ENCODE data around the gene METTL21A.
A peak's percentile ranks its signal among the peaks of the same experiment; 100 is the strongest.
"Not testable (repeated sequence)": the region's sequence is repeated elsewhere in the genome, so short reads cannot be mapped to it uniquely, and the experiment has no call there.

The METTL21A gene

DNA sequence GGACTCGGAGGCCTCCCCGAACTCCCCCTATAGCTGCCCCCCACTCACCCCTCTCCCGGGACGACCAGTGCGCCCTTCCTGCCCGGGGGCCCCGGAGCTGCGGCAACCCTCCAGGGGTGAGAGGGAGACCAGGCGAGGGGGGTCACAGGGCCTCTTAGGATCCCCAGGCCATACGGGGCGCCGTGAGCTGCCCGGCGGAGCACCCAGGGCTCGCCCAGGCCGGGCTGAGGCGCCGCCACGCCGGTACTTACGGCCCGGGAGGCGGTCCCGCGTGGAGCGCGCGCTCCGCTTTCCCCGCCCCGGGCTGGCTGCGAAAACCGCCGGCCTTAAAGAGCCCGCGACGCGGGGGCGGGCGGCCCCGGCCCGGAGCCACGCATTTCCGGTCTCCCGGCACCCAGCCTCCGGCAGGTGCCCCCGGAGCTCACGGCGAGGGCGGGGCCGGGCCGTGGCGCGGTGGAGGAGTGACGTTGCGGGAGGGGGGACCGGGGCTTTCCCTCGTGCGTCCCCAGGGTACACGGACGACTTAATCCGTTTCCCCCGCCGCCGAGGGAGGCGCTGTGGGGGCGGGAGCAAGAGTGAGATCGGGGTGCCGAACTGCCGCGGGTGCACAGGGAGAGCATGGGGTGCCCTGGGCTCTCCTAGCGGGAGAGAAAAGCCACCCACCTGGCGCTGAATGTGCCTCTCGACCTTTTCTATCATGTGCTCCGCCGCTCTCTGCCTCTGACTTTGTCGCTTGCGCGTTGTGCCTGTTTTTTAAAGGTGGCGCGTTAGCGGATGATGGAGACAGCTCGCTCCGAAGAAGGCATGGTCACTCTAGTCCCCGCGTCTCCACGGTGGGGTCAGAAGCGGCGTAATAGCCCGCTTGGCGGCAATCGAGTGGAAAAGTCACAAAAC, at the start of gene METTL21A:
METTL21A (minus strand) TSS at position 381 of the 894 bp plus-strand sequence. CDS start 1,019 bp downstream, outside the sequence.
- peak; percentile 73 for DNase-seq

DNA sequence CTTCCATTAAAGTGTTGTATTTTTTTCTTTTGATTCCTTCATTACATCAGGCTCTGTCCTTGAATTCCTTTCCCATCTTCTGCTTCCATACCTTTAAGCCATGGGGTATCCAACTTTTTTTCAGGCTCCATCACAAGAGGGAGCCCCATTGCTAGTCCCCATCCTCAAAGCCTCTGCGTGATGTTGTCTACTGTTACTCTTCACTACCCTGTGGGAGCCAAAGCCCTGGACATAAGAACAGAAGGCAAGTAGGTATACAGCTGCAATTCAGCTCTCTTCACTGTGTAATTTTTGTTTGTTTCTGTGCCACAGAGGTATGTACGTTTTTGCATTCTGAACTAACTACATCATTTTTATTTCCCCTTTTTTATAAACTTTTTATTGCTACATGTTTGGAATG, 49.6 kb upstream of the METTL21A start:
- DNase-seq: no peak

DNA sequence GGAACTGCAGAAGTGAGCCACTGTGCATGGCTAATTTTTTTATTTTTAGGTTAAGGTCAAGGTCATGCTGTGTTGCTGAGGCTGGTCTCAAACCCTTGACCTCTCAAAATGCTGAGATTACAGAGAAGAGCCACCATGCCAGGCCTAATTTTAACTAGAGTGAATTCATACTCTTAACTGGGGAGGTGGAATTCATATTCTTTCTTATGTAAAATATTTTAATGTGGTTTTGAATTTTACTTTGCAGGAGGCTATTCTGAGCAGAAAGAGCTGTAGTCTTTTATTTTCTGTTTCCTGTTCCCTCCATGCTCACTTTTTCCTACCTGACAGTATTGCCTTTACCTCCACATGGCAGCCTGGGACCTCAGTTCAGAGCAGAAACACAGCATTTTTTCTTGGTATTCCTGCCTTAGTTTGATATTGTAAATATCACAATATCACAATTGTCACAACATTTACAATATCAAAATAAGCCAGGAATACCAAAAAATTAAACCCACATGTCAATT, 49.1 kb upstream of the METTL21A start:
- DNase-seq: no peak

DNA sequence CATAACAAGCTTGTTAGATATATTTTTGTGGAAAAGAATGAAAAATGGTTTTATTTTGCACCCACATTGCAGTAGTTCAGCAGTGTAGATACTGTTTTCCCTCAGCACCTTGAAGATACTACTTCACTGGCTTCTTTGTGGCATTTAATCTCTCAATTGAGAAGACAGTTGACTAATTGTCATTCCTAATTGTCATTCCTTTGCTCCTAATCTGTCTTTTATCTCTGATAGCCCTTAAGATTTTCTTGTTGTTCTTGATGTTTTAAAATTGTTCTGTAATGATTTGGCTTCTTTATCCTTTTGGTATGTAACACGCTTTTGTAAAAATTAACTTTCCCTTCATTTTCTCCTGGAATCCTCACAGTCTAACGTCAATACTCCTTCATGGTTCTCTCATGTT, 48.2 kb upstream of the METTL21A start:
- DNase-seq: no peak

DNA sequence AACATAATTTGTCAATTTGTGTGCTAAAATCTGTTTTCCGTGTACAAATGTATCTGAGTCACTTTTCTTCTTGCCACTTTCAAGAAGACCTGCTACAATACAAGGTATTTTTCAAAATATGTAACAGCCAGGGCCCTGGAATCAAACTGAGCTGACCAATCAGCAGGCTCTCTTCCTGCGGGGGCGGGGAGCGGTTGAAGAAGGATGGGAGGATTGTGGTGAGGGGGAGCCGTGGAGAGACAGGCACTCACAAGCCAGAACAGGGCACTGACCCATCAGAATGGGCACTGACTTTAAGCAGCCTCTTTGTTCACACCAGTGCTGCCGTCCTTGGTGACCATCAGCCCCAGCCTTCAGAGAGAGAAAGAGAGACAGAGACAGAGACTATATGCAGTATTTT, 45.7 kb upstream of the METTL21A start:
- DNase-seq: no peak

DNA sequence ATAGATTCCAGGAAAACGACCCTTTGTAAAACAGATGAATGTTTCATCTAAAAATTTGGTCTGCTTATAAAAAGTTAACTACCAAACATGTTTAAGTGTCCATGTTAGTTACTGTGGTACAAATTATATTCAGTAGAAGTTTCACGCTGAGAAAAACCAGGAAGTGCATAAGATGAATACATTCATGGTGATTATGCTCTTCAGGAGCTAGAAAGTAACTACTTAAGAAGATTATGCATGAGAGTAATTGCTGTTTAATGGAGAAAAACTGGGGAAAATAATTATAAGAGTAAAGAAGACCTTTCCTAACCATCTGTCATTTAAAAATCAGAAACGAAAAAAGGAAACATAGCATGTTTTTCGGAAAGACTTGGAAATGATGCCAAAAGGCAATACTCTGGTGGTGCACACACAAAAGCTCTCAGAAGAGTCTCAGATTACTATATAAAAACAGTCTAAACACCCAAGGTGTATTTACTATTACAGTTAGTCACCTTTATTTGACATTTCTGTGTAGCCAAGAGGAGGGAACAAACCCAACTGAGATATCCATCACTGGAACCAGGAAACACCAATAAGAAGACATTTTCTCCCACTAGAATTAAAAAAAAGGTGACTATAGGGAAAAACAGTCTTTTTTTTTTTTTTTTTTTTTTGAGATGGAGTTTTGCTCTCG, 38.8 kb upstream of the METTL21A start:
- no peak for DNase-seq

DNA sequence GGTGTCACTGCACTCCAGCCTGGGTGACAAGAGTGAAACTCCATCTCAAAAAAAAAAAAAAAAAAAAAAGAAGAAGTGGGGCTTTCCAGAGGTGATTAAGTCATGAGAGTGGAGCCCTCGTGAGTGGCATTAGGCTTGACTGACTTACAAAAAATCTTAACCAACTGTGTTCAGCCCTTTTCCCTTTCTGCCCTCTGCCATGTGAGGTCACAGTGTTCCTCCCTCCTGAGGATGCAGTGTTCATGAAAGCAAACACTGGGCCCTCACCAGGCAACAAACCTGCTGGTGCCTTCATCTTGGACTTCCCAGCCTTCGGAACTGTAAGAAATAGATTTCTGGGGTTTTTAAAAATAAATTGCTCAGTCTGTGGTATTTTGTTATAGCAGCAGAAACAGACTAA, 37.0 kb upstream of the METTL21A start:
- no peak for DNase-seq

DNA sequence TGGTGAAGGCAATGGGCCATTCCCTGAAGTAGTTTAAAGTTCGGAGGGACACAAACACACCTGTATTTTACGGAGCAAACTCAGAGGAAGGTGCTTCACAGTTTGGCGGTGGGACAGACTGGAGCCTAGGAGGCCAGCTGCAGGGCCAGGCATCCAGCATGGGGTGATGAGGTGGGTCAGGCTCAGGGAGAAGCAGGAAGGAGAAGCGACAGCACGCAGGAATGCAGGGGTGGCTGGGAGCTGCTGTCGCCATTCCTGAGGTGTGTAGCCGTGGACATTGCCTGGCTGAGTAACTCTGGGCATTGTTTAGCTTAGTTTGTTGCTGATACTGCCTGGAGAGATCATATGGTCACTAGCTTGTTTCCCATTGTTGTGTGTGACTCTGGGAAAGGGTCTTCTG, 35.8 kb upstream of the METTL21A start:
- DNase-seq: no peak

DNA sequence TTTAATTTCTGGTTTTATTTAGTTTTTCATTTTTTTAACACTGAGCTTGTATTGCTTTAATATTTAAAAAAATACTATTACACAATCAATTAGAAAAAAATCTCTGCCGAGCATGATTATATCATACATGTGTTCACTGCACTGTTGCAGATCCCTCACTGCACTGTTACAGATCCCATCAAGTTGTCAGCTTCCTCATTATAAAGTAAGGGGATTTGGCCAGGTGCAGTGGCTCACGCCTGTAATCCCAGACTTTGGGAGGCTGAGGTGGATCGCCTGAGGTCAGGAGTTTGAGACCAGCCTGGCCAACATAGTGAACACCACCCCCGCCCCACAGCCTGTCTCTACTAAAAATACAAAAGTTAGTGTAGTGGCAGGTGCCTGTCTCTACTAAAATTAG, 33.0 kb upstream of the METTL21A start:
- no peak for DNase-seq

DNA sequence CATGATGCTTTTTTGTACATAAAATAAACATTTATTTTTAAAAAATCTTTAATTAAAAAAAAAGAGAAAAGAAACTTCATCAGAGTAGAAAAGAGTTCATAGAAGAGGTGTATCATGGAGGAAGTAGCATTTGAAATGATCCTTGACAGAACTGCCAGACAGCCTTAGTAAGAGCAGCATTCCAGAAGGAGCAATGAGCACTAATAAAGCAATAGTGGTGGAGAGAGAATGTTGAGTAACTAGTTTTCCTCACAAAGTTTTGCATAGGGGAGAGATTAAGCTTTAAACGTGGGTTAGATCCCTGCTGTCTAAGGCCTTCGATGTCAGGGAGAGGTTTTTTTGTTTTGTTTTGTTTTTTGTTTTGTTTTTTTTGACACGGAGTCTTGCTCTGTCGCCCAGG, 29.8 kb upstream of the METTL21A start:
- no peak for DNase-seq

DNA sequence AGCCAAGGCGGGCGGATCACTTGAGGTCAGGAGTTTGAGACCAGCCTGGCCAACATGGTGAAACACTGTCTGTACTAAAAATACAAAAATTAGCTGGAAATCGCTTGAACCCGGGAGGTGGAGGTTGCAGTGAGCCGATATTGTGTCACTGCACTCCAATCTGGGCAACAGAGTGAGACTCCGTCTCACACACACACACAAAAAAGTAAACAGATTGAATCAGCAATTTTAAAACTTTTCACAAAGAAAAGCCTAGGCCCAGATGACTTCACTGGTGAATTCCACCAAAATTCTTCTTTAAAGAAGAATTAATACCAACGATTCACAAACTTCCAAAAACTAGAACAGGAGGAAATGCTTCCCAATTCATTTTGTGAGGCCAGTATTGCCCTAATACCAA, 21.4 kb upstream of the METTL21A start:
- DNase-seq: not testable (repeated sequence)

DNA sequence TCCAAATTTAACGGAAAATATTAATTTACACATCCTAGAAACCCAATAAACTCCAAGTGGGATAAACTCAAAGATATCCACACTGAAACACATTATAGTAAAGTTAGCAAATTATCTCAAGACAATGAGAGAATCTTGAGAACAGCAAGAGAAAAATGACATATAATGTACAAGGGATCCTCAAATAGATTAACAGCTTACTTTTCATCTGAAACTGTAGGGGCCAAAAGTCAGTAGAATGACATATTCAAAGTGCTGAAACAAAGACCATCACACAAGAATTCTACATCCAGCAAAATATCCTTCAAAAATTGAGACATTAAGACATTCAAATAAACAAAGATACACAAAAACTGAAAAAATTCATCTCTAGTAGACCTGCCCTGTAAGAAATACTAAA, 18.7 kb upstream of the METTL21A start:
- no peak for DNase-seq

DNA sequence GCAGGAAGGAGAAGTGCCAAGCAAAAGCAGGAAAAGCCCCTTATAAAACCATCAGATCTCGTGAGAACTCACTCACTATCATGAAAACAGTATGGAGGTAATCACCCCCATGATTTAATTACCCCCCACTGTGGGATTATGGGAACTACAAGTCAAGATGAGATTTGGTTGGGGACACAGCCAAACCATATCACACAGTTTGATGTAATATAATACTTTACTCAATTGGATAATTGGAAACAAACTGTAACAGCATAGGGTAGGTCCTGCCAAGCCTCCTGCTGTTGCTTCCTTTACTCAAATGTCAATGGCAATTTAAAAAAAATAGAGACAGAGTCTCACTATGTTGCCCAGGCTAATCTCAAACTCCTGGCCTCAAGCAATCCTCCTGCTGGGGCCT, 15.5 kb upstream of the METTL21A start:
- no peak for DNase-seq

DNA sequence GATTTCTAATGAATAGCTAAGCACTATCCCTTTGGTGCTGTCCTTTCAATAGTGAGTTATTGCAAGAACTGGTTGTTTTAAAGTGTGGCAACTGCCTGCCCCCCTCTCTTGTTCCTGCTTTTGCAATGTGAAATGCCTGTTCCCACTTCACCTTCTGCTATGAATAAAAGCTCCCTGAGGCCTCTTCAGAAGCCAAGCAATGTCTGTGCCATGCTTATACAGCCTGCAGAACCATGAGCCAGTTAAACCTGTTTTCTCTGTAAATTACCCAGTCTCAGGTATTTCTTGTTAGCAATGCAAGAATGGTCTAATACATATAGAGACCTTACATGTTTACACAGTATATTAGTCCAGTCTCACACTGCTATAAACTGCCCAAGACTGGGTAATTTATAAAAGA, 15.0 kb upstream of the METTL21A start:
- no peak for DNase-seq

DNA sequence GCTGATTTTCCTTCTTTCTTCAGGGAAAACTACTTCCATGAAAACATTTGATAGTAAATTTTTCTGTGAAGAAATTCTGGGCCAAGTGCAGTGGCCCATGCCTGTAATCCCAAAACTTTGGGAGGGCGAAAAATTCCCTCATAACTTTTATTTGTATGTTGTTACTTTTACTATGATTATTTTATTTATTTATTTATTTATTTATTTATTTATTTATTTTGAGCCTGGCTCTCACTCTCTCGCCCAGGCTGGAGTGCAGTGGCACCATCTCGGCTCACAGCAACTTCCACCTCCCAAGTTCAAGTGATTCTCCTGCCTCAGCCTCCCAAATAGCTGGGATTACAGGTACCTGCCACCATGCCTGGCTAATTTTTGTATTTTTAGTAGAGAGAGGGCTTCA, 14.1 kb upstream of the METTL21A start:
- not testable (repeated sequence) for DNase-seq

DNA sequence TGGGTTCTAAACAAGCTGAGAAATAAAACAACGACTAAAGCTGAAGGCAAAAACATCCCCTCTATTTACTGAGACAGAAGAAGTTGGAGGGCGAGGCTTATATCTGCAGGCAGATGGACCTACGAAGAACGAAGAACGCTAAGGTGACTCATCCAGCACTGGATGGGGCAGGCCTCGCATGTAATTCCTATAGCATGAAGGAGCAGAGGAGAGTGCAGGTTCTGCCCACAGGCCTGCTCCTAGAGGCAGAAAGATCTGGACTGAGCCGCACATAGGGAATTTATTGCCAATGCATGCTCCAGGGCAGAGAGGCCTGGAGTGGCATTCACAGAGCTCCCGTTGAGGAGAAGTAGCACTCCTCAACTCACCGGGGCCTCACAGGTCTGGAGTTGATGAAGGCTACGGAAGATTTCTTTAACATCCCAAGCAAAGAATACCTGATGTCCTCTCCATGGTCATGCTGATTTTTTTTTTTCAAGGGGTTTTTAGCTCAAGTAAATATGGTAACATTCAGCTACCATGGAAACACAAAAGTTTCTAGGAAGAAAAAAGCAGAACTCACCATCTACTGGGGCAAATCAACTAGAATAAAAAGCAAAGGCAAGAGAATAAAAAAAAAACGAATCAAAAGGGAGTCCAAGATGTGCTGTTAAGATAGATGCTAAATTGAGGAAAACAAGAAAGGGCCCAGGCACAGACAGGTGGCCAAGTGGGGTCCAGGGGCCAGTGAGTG, 10.4 kb upstream of the METTL21A start:
- DNase-seq: no peak

DNA sequence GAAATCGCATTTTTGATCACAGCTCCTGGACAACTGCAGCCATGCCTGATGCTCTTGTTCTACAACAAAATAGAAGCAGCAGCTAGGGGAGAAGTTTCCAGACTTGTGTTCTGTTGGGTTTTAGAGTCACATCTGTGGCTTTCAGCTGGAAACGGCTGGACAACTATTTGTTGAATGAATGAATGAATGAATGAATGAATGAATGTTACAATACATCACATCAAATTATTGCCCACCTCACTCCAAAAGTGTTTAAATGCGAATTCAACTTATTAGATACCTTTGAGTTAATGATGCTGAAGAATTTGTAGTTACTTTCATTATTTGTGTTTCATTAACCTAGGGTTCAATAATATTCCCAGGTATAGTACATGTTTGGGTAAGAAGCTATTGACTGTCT, 8.5 kb upstream of the METTL21A start:
- no peak for DNase-seq

DNA sequence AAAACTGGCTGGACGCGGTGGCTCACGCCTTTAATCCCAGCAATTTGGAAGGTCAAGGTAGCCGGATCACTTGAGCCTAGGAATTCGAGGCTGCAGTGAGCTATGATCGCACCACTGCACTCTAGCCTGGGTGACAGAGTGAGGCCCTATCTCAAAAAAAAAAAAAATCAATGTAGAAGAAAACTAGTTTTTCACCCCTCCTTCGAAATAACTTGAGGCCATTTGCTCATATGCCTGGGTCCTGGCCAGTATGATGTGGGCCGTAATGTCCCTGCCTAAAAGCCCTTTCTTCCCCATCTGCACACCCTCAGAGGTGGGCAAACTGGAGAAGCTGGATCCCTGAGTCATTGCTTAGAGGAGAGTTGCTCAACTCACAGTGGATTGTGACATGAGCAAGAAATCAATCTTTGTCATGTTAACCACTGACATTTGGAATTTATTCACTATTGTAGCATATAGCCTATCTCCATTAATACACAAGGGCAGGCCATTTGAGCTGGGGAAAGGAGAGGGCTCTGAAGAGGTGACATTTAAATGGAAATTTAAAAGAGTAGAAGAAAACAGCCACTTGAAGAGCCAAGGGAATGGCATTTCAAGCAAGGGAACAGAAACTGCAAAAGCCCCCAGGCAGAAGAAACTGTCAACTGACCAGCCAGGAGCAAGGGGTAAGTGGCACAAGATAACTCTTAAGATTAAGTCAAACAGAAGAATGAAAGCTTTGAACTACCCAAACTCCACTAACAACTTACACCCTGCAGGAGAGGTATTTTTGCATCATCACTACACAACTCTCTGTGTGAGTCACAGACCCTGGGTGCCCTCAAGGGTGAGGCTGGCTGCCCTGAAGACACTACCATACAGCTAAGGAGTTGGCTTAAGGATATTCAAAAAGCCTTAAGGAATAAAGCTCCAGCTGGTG, 7.6 kb upstream of the METTL21A start:
- DNase-seq: no peak

DNA sequence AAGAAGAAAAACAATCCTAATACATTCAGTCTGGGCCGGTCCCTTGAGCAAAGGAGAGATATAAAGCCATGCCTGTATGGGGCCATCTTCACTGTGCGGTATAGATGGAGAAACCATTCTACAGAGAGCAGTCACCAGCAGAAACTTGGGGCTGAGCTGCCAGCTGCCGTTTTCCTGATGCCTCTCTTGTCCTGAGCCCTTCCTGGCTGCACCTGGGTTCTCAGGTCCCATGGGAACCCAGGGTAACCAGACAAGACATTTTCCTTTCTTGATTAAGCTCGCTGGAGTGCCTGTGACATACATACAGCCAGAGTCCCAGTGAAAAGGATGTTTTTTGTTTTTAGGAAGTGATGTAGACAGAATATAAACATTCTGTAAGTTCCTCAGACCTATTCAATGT, 5.3 kb upstream of the METTL21A start:
- no peak for DNase-seq

DNA sequence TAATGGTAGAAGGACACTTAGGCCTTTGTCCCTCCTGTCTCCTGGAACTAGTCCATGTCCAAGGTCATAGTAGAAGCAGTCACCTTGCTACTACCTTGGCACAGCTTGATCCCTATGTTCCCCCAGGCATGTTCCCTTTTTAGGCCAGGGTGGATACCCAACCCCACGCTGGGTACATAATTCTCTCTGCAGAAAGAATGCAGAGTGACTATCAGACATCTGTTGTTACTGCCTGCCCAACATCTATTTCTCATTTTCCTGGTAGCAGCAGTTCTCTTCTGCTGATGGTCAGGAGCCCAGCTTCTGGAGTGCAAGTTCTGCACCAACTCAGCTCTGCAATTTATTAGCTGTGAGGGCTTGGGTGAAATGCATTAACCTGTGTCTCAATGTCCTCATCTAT, 4.4 kb upstream of the METTL21A start:
- DNase-seq: no peak

DNA sequence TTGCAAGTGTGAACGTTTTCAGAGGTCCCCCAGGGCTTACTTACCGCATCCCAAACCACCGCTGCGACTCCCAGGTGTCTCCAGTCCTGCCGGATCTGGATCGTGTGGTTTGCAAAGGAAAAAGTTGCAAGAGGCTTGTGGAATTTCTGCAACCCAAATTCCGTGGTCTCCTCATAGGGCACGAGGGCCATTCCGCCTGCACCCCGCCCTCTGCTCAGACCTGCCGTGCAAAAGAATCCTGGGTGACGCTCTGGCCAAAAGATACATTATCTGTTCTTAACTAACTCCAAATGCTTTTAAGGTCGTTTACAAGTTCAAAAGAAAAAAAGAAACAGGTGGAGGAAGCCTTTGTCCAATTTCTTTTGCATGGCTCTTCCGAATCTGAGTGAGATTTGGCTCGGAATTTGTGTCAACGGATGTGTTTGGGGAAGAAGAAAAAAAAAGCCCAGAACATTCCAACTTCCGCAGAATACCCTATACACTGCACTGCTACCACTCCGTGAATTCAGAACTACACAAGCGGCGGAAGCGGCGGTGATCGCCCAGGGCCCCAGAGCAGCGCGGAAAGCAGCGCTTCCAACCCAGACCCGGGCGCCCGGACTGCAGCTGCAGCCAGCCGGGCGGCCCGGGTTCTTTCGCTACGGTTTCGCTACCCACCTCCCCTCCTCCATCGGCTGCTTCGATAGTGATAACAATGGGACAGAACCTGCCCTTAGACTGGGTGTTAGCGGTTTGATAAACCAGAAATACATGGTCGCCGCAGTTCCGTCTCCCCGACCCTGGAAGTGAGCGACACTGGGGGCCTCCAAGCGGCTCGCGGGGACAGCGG, 795 bp downstream of the METTL21A start:
- peak; percentile 32 for DNase-seq
